Measurements from ENCODE around the gene RPL13. TPM values are rescaled to one million over a fixed set of nuclear protein-coding genes. Genes with fewer than 3 reads are reported as not detected.

RPL13 gene
- total RNA-seq, 1 donor from 2014 or later: 1,914 TPM

DNA sequence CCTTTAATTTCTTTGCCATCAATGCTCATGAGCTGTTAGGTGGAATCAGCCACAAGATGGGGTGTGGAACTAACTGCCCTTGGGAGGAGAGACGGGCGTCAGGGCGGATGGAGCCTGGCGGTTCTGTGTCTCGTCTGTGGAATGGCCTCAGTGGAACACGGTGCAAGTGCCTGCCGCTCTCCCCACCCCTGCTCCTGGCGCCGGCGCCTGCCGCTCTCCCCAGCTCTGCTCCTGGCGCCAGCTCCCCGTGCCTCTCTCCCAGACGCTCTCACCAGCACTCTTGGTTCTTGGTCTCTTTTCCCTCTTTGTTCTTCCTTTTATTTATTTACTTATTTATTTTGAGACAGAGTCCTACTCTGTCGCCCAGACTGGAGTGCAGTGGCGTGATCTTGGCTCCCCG lies 13.2 kb upstream of the RPL13 start:
- no peak for TF ChIP-seq EZH2 (IDR thresholded peaks at IDR 0.05)
- TF ChIP-seq EZH2phosphoT487 (IDR thresholded peaks at IDR 0.05): no peak
- TF ChIP-seq, protein P1, sequence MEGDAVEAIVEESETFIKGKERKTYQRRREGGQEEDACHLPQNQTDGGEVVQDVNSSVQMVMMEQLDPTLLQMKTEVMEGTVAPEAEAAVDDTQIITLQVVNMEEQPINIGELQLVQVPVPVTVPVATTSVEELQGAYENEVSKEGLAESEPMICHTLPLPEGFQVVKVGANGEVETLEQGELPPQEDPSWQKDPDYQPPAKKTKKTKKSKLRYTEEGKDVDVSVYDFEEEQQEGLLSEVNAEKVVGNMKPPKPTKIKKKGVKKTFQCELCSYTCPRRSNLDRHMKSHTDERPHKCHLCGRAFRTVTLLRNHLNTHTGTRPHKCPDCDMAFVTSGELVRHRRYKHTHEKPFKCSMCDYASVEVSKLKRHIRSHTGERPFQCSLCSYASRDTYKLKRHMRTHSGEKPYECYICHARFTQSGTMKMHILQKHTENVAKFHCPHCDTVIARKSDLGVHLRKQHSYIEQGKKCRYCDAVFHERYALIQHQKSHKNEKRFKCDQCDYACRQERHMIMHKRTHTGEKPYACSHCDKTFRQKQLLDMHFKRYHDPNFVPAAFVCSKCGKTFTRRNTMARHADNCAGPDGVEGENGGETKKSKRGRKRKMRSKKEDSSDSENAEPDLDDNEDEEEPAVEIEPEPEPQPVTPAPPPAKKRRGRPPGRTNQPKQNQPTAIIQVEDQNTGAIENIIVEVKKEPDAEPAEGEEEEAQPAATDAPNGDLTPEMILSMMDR (IDR thresholded peaks at IDR 0.05): no peak
- no peaks in the 10 kb centered on the region for H4K20me1 ChIP-seq (ENCODE audit: low read depth)
- no peak overlapping the region for H3K4me3 ChIP-seq
- no peaks in the 10 kb centered on the region for H3K27me3 ChIP-seq
- Mint-ChIP-seq H3K27me3 (ENCODE audit: insufficient read depth, low read depth) (peaks cover 11% of the 10 kb centered on the region), H3K9me3 (no peaks in the 10 kb centered on the region), H3K36me3 (peaks cover 17% of the 10 kb centered on the region), H3K4me3 (no peak overlapping the region), H3K4me1 (no peaks in the 10 kb centered on the region), H3K27ac (no peak overlapping the region)
- no peak for DNase-seq (ENCODE audit: low spot score)
- no peaks in the 10 kb centered on the region for H3F3A ChIP-seq (ENCODE audit: low read depth)
- no peaks in the 10 kb centered on the region for H3K4me1 ChIP-seq
- no peaks in the 10 kb centered on the region for H3K36me3 ChIP-seq
- H3K9me3 ChIP-seq (ENCODE audit: low read depth): no peaks in the 10 kb centered on the region
- H2AFZ ChIP-seq (replicated peaks): no peak overlapping the region
- H3K4me2 ChIP-seq: no peak overlapping the region
- no peak overlapping the region for H3K27ac ChIP-seq
- no peaks in the 10 kb centered on the region for H3K79me2 ChIP-seq (ENCODE audit: low read depth)
- no peak overlapping the region for H3K9ac ChIP-seq

DNA sequence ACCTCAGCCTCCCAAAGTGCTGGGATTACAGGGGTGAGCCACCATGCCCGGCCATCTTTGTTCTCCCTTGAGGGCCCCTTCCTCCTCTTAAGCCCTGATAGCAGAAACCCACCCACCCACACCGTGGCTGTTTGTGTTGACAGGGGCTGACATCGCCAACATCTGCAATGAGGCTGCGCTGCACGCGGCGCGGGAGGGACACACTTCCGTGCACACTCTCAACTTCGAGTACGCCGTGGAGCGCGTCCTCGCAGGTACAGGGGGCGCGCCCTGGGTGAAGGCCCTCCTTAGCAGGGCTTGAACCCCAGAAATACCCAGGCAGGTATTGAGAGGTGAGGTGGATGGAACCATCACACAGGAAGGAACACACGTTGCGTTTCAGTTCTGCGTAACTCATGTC lies 12.6 kb upstream of the RPL13 start:
- Histone ChIP-seq H3K27ac (no peak overlapping the region), H2AFZ (replicated peaks) (no peak overlapping the region), H3K9me3 (ENCODE audit: low read depth) (no peaks in the 10 kb centered on the region), H3K36me3 (no peaks in the 10 kb centered on the region), H3F3A (ENCODE audit: low read depth) (no peaks in the 10 kb centered on the region), H4K20me1 (ENCODE audit: low read depth) (no peaks in the 10 kb centered on the region), H3K4me2 (no peak overlapping the region), H3K4me3 (no peak overlapping the region), H3K79me2 (ENCODE audit: low read depth) (no peaks in the 10 kb centered on the region), H3K27me3 (no peaks in the 10 kb centered on the region), H3K9ac (no peak overlapping the region), H3K4me1 (no peaks in the 10 kb centered on the region)
- TF ChIP-seq EZH2phosphoT487 (IDR thresholded peaks at IDR 0.05) (no peak), EZH2 (IDR thresholded peaks at IDR 0.05) (no peak)
- TF ChIP-seq, protein P1 (IDR thresholded peaks at IDR 0.05): no peak
- Mint-ChIP-seq H3K4me3 (no peak overlapping the region), H3K4me1 (no peaks in the 10 kb centered on the region), H3K27ac (no peak overlapping the region), H3K36me3 (peaks cover 18% of the 10 kb centered on the region), H3K27me3 (ENCODE audit: insufficient read depth, low read depth) (peaks cover 11% of the 10 kb centered on the region), H3K9me3 (no peaks in the 10 kb centered on the region)
- no peak for DNase-seq (ENCODE audit: low spot score)

DNA sequence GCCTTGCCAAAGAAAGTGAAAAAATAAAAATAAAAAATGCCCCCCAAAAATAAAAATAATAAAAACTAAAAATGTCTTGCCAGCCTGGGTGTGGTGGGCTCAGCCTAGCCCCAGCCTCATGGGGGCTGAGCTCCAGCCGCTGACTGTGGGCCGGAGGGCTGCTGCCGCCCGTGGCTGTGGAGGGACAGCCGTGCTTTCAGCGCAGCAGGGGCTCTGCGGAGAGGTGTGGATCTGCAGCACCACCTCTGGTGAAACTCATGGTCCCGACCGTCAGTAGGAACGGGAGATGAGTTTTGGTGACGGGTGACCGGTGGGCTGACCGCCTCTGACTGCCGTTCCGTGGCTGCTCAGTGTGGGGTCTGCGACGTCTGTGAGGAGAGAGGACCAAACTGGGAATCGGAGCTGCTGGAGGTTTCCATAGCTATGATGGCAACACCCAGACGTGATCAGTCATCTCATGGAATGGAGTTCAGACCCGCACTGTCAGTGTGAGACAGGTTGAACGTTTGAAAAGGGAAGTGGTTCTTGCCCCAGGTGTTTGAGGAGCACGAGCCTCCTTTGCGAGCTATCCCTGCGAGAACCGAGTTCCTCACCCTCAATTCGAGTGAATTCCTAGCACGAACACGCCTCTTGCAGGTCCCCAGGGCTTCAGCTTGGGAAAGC lies 12.0 kb upstream of the RPL13 start:
- Histone ChIP-seq H3K36me3 (no peaks in the 10 kb centered on the region), H3K27ac (no peak overlapping the region), H3K9me3 (ENCODE audit: low read depth) (no peaks in the 10 kb centered on the region), H3K79me2 (ENCODE audit: low read depth) (no peaks in the 10 kb centered on the region), H3K9ac (no peak overlapping the region), H4K20me1 (ENCODE audit: low read depth) (no peaks in the 10 kb centered on the region), H3K4me3 (no peak overlapping the region), H3K27me3 (no peaks in the 10 kb centered on the region), H3K4me2 (no peak overlapping the region), H3K4me1 (no peaks in the 10 kb centered on the region), H2AFZ (replicated peaks) (no peak overlapping the region), H3F3A (ENCODE audit: low read depth) (no peaks in the 10 kb centered on the region)
- TF ChIP-seq EZH2 (IDR thresholded peaks at IDR 0.05) (no peak), EZH2phosphoT487 (IDR thresholded peaks at IDR 0.05) (no peak)
- DNase-seq (ENCODE audit: low spot score): no peak
- no peak overlapping the region for H3K27ac Mint-ChIP-seq
- no peaks in the 10 kb centered on the region for H3K4me1 Mint-ChIP-seq
- no peaks in the 10 kb centered on the region for H3K9me3 Mint-ChIP-seq
- H3K4me3 Mint-ChIP-seq: no peak overlapping the region
- peaks cover 7% of the 10 kb centered on the region for H3K27me3 Mint-ChIP-seq (ENCODE audit: insufficient read depth, low read depth)
- H3K36me3 Mint-ChIP-seq: peaks cover 21% of the 10 kb centered on the region

DNA sequence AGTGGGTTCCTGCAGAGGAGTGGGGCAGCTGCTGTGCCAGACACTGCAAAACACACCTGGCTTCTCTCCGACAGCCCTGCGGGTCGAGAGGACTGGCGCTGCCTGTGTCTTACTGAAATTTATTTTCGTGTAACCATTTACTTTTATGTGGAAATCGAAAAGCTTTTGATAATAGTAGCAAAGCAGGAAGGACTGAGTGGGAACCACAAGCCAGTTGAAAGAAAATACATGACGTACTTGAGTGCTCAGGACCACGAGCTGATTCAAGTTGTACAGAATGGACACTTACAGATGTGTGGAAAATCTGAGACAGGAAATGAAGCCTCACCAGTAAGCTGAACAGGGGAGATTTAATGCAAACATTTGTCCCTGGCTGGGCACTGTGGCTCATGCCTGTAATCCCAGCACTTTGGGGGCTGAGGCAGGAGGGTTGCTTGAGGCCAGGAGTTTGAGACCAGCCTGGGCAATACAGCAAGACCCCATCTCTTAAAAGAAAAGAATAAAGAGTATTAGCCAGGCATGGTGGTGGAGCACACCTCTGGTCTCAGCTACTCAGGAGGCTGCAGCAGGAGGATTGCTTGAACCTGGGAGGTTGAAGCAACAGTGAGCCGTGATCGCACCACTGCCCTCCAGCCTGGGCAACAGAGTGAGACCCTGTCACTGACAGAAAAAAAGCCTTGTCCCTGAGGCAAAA lies 11.3 kb upstream of the RPL13 start:
- Histone ChIP-seq H3K4me3 (no peak overlapping the region), H4K20me1 (ENCODE audit: low read depth) (no peaks in the 10 kb centered on the region), H3K9ac (no peak overlapping the region), H3K4me2 (no peak overlapping the region), H3K27ac (no peak overlapping the region), H3K36me3 (no peaks in the 10 kb centered on the region), H3F3A (ENCODE audit: low read depth) (no peaks in the 10 kb centered on the region), H3K9me3 (ENCODE audit: low read depth) (no peaks in the 10 kb centered on the region), H3K79me2 (ENCODE audit: low read depth) (no peaks in the 10 kb centered on the region), H3K4me1 (no peaks in the 10 kb centered on the region), H3K27me3 (no peaks in the 10 kb centered on the region), H2AFZ (replicated peaks) (no peak overlapping the region)
- TF ChIP-seq EZH2phosphoT487 (IDR thresholded peaks at IDR 0.05) (no peak), EZH2 (IDR thresholded peaks at IDR 0.05) (no peak)
- TF ChIP-seq, protein P1 (IDR thresholded peaks at IDR 0.05): no peak
- H3K4me1 Mint-ChIP-seq: no peaks in the 10 kb centered on the region
- H3K4me3 Mint-ChIP-seq: no peak overlapping the region
- peaks cover 21% of the 10 kb centered on the region for H3K36me3 Mint-ChIP-seq
- peaks cover 7% of the 10 kb centered on the region for H3K27me3 Mint-ChIP-seq (ENCODE audit: insufficient read depth, low read depth)
- no peak for DNase-seq (ENCODE audit: low spot score)
- no peaks in the 10 kb centered on the region for H3K9me3 Mint-ChIP-seq
- no peak overlapping the region for H3K27ac Mint-ChIP-seq

Measured in neural progenitor cell (in vitro differentiated cells).